B cell (primary cell): ENCODE results near the gene DENND1A. TPM values are rescaled to one million over a fixed set of nuclear protein-coding genes. Genes with fewer than 3 reads are reported as not detected.

Experiments used
- ATAC-seq: fragments of 200-7000 bp; cut with Tn5 transposase; one replicate; pipeline ENCODE4 v1.10.0; 2021; ENCODE audit warnings: low read depth, mild to moderate bottlenecking, moderate number of reproducible peaks, moderate library complexity
- CTCF ChIA-PET: fragments of 350-600 bp; sonication (Branson Sonifier 250); formaldehyde crosslinking; loops from one replicate; lab custom pipeline; 2021; ENCODE audit warnings: antibody characterized with exemption, inconsistent platforms; lab: Charles Lee
- POLR2A ChIA-PET: fragments of 350-600 bp; sonication (Branson Sonifier 250); formaldehyde crosslinking; loops from one replicate; lab custom pipeline; 2021; ENCODE audit warnings: antibody characterized with exemption; lab: Charles Lee
- DNase-seq: peaks from one replicate; pipeline ENCODE4 v3.0.0; 2013
- H2AFZ ChIP-seq: 2 replicates; pipeline ENCODE4 v1.6.1; 2012; ENCODE audit warnings: mild to moderate bottlenecking, low read depth, low read length; ENCODE audit not compliant: insufficient read depth, poor library complexity, severe bottlenecking
- H3K27ac ChIP-seq, 2 donors: 1 replicate in 1 of 2; 2 replicates in 1 of 2; pipeline ENCODE4 v1.5.1; 2012 to 2013; ENCODE audit warnings: low read length in 2 of 2, mild to moderate bottlenecking in 2 of 2, moderate library complexity in 1 of 2
- H3K27me3 ChIP-seq, 4 experiments: fragments of 200-600 bp in 1 of 4; sonication (generic) in 1 of 4; replicated peaks in 1 of 4; 1 replicate in 2 of 4; 2 replicates in 2 of 4; pipeline versions ENCODE4 v1.6.1 to v1.7.0; 2013 to 2016; ENCODE audit warnings: low read length in 3 of 4, mild to moderate bottlenecking in 2 of 4, mixed read lengths in 1 of 4, moderate library complexity in 1 of 4; ENCODE audit not compliant: insufficient read depth in 4 of 4, control insufficient read depth in 3 of 4; ENCODE audit errors: control extremely low read depth in 1 of 4
- H3K36me3 ChIP-seq, 2 experiments: replicated peaks in 1 of 2; 1 replicate in 1 of 2; 2 replicates in 1 of 2; pipeline versions ENCODE4 v1.6.1 to v1.7.1; 2013; ENCODE audit warnings: low read length in 1 of 2; ENCODE audit not compliant: insufficient read depth in 2 of 2, control insufficient read depth in 1 of 2; ENCODE audit errors: control extremely low read depth in 1 of 2, extremely low read depth in 1 of 2
- H3K4me1 ChIP-seq, 2 donors: fragments of 200-600 bp in 1 of 2; sonication (generic) in 1 of 2; 1 replicate in 1 of 2; 2 replicates in 1 of 2; pipeline versions ENCODE4 v1.5.1 to v1.6.1; 2013 to 2017; ENCODE audit warnings: low read length in 2 of 2; ENCODE audit not compliant: control insufficient read depth in 2 of 2, insufficient read depth in 2 of 2
- H3K4me2 ChIP-seq: replicated peaks from 2 replicates; pipeline ENCODE3; 2012; ENCODE audit warnings: mild to moderate bottlenecking, low read depth, low read length; ENCODE audit not compliant: poor library complexity, severe bottlenecking
- H3K4me3 ChIP-seq, 5 experiments: fragments of 200-600 bp in 1 of 5; sonication (generic) in 1 of 5; 1 replicate in 3 of 5; 2 replicates in 2 of 5; pipeline versions ENCODE4 v1.5.1 to v1.7.0; 2011 to 2016; ENCODE audit warnings: low read length in 4 of 5, mild to moderate bottlenecking in 4 of 5, low read depth in 2 of 5, control low read depth in 1 of 5, moderate library complexity in 1 of 5; ENCODE audit not compliant: insufficient read depth in 1 of 5; ENCODE audit errors: control extremely low read depth in 1 of 5, extremely low read depth in 1 of 5
- H3K79me2 ChIP-seq: fragments of 200-600 bp; sonication (generic); one replicate; pipeline ENCODE4 v1.6.0; 2016; ENCODE audit warnings: low read length; ENCODE audit not compliant: control insufficient read depth, insufficient read depth
- H3K9ac ChIP-seq: fragments of 200-600 bp; sonication (generic); 2 replicates; pipeline ENCODE4 v1.6.1; 2017; ENCODE audit warnings: mild to moderate bottlenecking, low read length, moderate library complexity
- H3K9me3 ChIP-seq, 3 donors: one replicate each; pipeline versions ENCODE4 v1.6.1 to v1.7.1; 2013; ENCODE audit warnings: low read length in 2 of 3; ENCODE audit not compliant: control insufficient read depth in 2 of 3, insufficient read depth in 1 of 3; ENCODE audit errors: control extremely low read depth in 1 of 3
- H4K20me1 ChIP-seq: 2 replicates; pipeline ENCODE4 v1.6.0; 2012; ENCODE audit warnings: mild to moderate bottlenecking, low read length; ENCODE audit not compliant: insufficient read depth, control insufficient read depth, poor library complexity, severe bottlenecking
- H3K27ac Mint-ChIP-seq: one replicate; pipeline ENCODE4 v1.8.0; 2021; ENCODE audit warnings: mixed read lengths
- H3K27me3 Mint-ChIP-seq: one replicate; pipeline ENCODE4 v1.8.0; 2021; ENCODE audit warnings: mixed read lengths
- H3K4me1 Mint-ChIP-seq: one replicate; pipeline ENCODE4 v1.8.0; 2021; ENCODE audit warnings: mixed read lengths
- H3K4me3 Mint-ChIP-seq: one replicate; pipeline ENCODE4 v1.8.0; 2021; ENCODE audit warnings: mixed read lengths
- H3K9me3 Mint-ChIP-seq: one replicate; pipeline ENCODE4 v1.8.0; 2022; ENCODE audit warnings: mixed read lengths; ENCODE audit not compliant: insufficient read depth
- EZH2 ChIP-seq: IDR thresholded peaks from 2 replicates; pipeline ENCODE4 v1.6.1; 2012; ENCODE audit warnings: borderline replicate concordance, low read depth, mild to moderate bottlenecking, moderate library complexity, low read length; ENCODE audit not compliant: insufficient read depth, poor library complexity, severe bottlenecking
- WGBS: methylation state at CpG from one replicate; pipeline ENCODE4 v1.1.5; 2013; ENCODE audit warnings: missing lambda C conversion rate; ENCODE audit not compliant: insufficient coverage; 5-methylcytosine and 5-hydroxymethylcytosine counted together
- intact Hi-C: fragments of 100-400 bp; cut with micrococcal nuclease; formaldehyde crosslinking; loops from one replicate; pipeline ENCODE4 v1.10.0; 2022
- polyA plus RNA-seq: library from polyadenylated mRNA; depleted of rRNA; stranded (reverse); fragments of >200 nt; gene quantifications from 2 replicates; pipeline ENCODE4 v1.2.3, GENCODE V29; 2012
- total RNA-seq, 2 donors: library from RNA; stranded (reverse); fragments of 120-200 nt in 1 of 2; gene quantifications; 1 replicate in 1 of 2; 2 replicates in 1 of 2; pipeline versions ENCODE4 v1.2.3 to v1.2.4, GENCODE V29; 2013 to 2022
- TF ChIP-seq, protein P1 (sequence below): fragments of 200-600 bp; IDR thresholded peaks from one replicate; pipeline ENCODE4 v1.8.0; 2022; ENCODE audit warnings: antibody characterized with exemption, mild to moderate bottlenecking

The DENND1A gene
- total and polyA plus RNA-seq, 2 donors (not counting 1 experiment from before 2014, with no cell fraction given) = 10.8 to 26.0 TPM

DNA sequence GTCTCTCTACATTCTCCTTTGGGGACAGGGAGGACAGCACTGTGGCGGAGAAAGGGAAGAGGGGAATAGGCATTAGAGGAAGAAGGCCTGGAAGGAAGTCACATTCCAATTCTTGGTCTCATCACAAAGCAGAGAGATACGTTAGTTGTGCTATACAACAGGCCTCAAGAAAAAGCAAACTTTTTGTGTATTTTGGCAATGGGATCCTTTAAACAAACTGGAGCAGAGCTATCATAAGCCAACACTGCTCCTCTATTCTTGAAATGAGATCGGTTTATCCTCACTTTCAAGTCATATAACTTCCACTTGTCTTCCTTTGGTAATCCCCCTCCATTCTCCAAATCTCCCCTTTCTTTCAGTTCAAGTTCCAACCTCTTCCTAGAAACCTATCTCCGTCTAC lies 6.5 kb downstream of the DENND1A start:
- Histone ChIP-seq H3K27ac (no peak overlapping the region), H3K4me3 (no peak overlapping the region), H3K79me2 (peaks cover 47% of the 10 kb centered on the region), H3K27me3 (no peaks in the 10 kb centered on the region), H3K4me1 (peaks cover 10 to 11% of the 10 kb centered on the region in 2 donors), H2AFZ (no peak overlapping the region), H3K4me2 (no peak overlapping the region), H4K20me1 (peaks cover 5% of the 10 kb centered on the region), H3K36me3 (peaks cover 0 to 3% of the 10 kb centered on the region in 2 experiments), H3K9me3 (peaks cover 0 to 3% (median 0%) of the 10 kb centered on the region in 3 donors), H3K9ac (no peak overlapping the region)
- H3K9me3 Mint-ChIP-seq = no peaks in the 10 kb centered on the region
- ATAC-seq (no peak), DNase-seq (no peak)
- WGBS = 93% methylated on average over 3 of the region's 4 CpGs
- CTCF ChIA-PET = no interaction called here
- no peak overlapping the region for H3K4me3 Mint-ChIP-seq
- no peaks in the 10 kb centered on the region for H3K27me3 Mint-ChIP-seq
- H3K27ac Mint-ChIP-seq = no peak overlapping the region
- intact Hi-C loops = no loop called here
- peaks cover 23% of the 10 kb centered on the region for H3K4me1 Mint-ChIP-seq
- POLR2A ChIA-PET = no interaction called here
- TF ChIP-seq EZH2 = no peak
- TF ChIP-seq, protein P1, sequence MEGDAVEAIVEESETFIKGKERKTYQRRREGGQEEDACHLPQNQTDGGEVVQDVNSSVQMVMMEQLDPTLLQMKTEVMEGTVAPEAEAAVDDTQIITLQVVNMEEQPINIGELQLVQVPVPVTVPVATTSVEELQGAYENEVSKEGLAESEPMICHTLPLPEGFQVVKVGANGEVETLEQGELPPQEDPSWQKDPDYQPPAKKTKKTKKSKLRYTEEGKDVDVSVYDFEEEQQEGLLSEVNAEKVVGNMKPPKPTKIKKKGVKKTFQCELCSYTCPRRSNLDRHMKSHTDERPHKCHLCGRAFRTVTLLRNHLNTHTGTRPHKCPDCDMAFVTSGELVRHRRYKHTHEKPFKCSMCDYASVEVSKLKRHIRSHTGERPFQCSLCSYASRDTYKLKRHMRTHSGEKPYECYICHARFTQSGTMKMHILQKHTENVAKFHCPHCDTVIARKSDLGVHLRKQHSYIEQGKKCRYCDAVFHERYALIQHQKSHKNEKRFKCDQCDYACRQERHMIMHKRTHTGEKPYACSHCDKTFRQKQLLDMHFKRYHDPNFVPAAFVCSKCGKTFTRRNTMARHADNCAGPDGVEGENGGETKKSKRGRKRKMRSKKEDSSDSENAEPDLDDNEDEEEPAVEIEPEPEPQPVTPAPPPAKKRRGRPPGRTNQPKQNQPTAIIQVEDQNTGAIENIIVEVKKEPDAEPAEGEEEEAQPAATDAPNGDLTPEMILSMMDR = no peak

DNA sequence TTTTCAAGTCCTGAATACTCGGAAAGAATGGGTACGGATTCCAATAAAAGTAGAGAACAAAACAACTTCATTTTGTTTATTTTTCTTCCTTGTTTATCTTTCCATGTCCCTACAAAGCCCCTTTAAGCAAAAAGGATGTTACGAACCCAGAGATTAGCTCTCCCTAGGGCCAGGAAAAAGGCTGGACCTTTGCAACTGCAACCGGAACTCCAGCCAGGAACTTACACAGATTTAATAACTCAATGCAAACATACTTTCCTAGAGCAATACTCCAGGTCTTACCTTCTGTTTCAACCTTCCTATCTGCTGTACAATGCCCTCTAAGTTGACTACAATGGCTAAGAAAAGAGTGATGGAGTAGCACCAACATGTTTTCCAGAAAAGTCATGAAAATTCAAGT lies 7.0 kb downstream of the DENND1A start:
- H3K9ac ChIP-seq = no peak overlapping the region
- CTCF ChIA-PET = no interaction called here
- H3K36me3 ChIP-seq = peaks cover 0 to 3% of the 10 kb centered on the region in 2 experiments
- no peaks in the 10 kb centered on the region for H3K27me3 Mint-ChIP-seq
- no peak overlapping the region for H3K4me3 ChIP-seq
- no peak overlapping the region for H3K27ac ChIP-seq
- no peak for TF ChIP-seq EZH2
- TF ChIP-seq, protein P1 = no peak
- peaks cover 47% of the 10 kb centered on the region for H3K79me2 ChIP-seq
- no peak for ATAC-seq
- H3K4me1 Mint-ChIP-seq = peaks cover 19% of the 10 kb centered on the region
- intact Hi-C loops = no loop called here
- POLR2A ChIA-PET = no interaction called here
- no peak overlapping the region for H3K4me2 ChIP-seq
- no peak overlapping the region for H3K4me3 Mint-ChIP-seq
- peaks cover 0 to 3% (median 0%) of the 10 kb centered on the region in 3 donors for H3K9me3 ChIP-seq
- DNase-seq = no peak
- H3K4me1 ChIP-seq = peaks cover 5 to 7% of the 10 kb centered on the region in 2 donors
- WGBS = 100% methylated on average over 1 of the region's 4 CpGs
- H3K9me3 Mint-ChIP-seq = no peaks in the 10 kb centered on the region
- no peak overlapping the region for H2AFZ ChIP-seq
- peaks cover 5% of the 10 kb centered on the region for H4K20me1 ChIP-seq
- no peak overlapping the region for H3K27ac Mint-ChIP-seq
- H3K27me3 ChIP-seq = no peaks in the 10 kb centered on the region
